Measurements from ENCODE around the gene TMEM126A. TPM values are rescaled to one million over a fixed set of nuclear protein-coding genes. Genes with fewer than 3 reads are reported as not detected.

TMEM126A gene
- total and polyA plus RNA-seq, 2 of the 13 experiments (the other 11 are each of a cell fraction or from before 2014, with no cell fraction given) = 59.5 to 66.9 TPM

- TF ChIP-seq PBX2 (CRISPR knock-in tag; IDR thresholded peaks at IDR 0.05) (peak; percentile 56), SNRNP70 (IDR thresholded peaks at IDR 0.05; ENCODE audit: low read depth, low read length) (no peak), ZNF546 (CRISPR knock-in tag; conservative IDR thresholded peaks at IDR 0.05) (no peak; the same call in 1 of the 2 replicates), ASH2L (IDR thresholded peaks at IDR 0.05; ENCODE audit: insufficient read length, low read depth, low read length) (peak; percentile 85), KAT2B (IDR thresholded peaks at IDR 0.05; ENCODE audit: borderline replicate concordance, low read depth, low read length) (no peak), U2AF1 (optimal IDR thresholded peaks at IDR 0.05; ENCODE audit: low read depth, low read length) (no peak), PRMT3 (CRISPR knock-in tag; IDR thresholded peaks at IDR 0.05; ENCODE audit: borderline replicate concordance, low read depth) (peak; percentile 72; the same call in 1 of the 2 replicates), SNAPC4 (CRISPR knock-in tag; IDR thresholded peaks at IDR 0.05) (no peak), NFRKB (IDR thresholded peaks at IDR 0.05) (no peak), DMAP1 (CRISPR knock-in tag; IDR thresholded peaks at IDR 0.05) (peak; percentile 70; the same call in 1 of the 2 replicates), ZFP91 (CRISPR knock-in tag; IDR thresholded peaks at IDR 0.05; ENCODE audit: borderline replicate concordance) (peak; percentile 62; the same call in 1 of the 2 replicates), HNF1B (CRISPR knock-in tag; IDR thresholded peaks at IDR 0.05) (no peak), SOX13 (IDR thresholded peaks at IDR 0.05) (no peak), SOX13 (CRISPR knock-in tag; conservative IDR thresholded peaks at IDR 0.05 in 1 of 2, IDR thresholded peaks at IDR 0.05 in 1 of 2) (0 out of 4 replicates have a peak, but pooled peaks of 1 of the 2 experiments have one; percentile 38), TAF1 (CRISPR knock-in tag; IDR thresholded peaks at IDR 0.05) (peak; percentile 76; the same call in 1 of the 2 replicates), STAT6 (CRISPR knock-in tag; IDR thresholded peaks at IDR 0.05; ENCODE audit: borderline replicate concordance) (no peak)
Observed at GRCh38 chr11:85627998-85628770, 19.6 kb upstream of the TMEM126A start, which contains the start of gene TMEM126B (continued).

All from HepG2 (cell line).